ENCODE data around the gene STIM1.

DNA sequence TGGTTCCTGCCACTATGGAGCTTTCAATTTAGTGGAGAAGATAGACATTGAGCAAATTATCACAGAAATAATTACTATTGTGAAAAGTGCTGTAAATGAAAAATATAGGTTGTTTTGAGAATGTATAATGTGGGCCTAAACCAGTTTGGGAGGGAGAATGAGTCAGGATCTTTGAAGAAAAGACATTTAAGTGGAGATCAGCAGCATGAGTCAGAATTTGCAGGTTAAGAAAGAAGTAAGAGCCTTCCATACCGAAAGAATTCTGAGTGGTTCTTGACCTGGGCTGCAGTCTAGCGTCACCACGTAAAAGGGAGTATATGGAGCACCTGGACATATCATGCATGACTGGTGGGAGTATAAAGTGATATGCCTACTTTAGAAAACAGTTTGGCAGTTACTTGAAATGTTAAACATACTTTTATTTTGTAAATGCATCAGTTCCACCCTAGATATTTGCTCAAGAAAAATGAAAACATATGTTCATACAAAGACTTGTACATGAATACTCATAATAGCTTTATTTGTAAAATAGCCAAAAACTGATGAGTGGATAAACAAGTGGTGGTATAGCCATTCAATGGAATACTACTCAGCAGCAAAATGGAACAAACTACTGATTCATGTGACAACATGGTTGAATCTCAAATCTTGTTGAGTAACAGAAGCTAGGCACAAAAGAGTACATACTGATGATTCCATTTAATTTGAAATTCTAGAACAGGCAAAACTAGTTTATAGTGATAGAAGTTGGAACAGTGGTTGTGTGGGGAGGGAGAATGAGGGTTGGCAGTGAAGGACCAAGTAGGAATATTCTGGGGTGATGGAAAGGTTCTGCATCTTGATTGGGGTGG, 99.2 kb downstream of the STIM1 start:
- TF ChIP-seq, protein P1, sequence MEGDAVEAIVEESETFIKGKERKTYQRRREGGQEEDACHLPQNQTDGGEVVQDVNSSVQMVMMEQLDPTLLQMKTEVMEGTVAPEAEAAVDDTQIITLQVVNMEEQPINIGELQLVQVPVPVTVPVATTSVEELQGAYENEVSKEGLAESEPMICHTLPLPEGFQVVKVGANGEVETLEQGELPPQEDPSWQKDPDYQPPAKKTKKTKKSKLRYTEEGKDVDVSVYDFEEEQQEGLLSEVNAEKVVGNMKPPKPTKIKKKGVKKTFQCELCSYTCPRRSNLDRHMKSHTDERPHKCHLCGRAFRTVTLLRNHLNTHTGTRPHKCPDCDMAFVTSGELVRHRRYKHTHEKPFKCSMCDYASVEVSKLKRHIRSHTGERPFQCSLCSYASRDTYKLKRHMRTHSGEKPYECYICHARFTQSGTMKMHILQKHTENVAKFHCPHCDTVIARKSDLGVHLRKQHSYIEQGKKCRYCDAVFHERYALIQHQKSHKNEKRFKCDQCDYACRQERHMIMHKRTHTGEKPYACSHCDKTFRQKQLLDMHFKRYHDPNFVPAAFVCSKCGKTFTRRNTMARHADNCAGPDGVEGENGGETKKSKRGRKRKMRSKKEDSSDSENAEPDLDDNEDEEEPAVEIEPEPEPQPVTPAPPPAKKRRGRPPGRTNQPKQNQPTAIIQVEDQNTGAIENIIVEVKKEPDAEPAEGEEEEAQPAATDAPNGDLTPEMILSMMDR (IDR thresholded peaks at IDR 0.05), result no peak
- TF ChIP-seq POLR2A (IDR thresholded peaks at IDR 0.05; ENCODE audit: low read depth), result no peak

All from esophagus muscularis mucosa (tissue), 3 donors.